WTC11 (cell line): Measurements from ENCODE around the gene COBLL1. TPM values are rescaled to one million over a fixed set of nuclear protein-coding genes. Genes with fewer than 3 reads are reported as not detected.
A peak's percentile ranks its signal among the peaks of the same experiment; 100 is the strongest.

Source experiments
- ATAC-seq: fragments of 200-7000 bp; cut with Tn5 transposase; 2 replicates; pipeline ENCODE4 v1.10.0; 2021; ENCODE audit warnings: mild to moderate bottlenecking, moderate library complexity
- CTCF ChIA-PET: fragments of 300-600 bp; sonication (Branson Sonifier 250); formaldehyde crosslinking; loops from one replicate; lab custom pipeline; 2021; ENCODE audit warnings: antibody characterized with exemption; lab: Charles Lee
- POLR2A ChIA-PET: fragments of 350-600 bp; sonication (Branson Sonifier 250); formaldehyde crosslinking; loops from one replicate; lab custom pipeline; 2021; ENCODE audit warnings: antibody characterized with exemption; lab: Charles Lee
- DNase-seq: peaks from one replicate; pipeline ENCODE4 v3.0.0; 2021; ENCODE audit warnings: low spot score
- H3K27ac Mint-ChIP-seq: 2 replicates; pipeline ENCODE4 v1.8.0; 2021; ENCODE audit warnings: mixed read lengths
- H3K27me3 Mint-ChIP-seq: 2 replicates; pipeline ENCODE4 v1.8.0; 2021; ENCODE audit warnings: low read depth, mild to moderate bottlenecking, moderate library complexity, mixed read lengths
- H3K36me3 Mint-ChIP-seq: 2 replicates; pipeline ENCODE4 v1.8.0; 2021; ENCODE audit warnings: mixed read lengths
- H3K4me1 Mint-ChIP-seq: 2 replicates; pipeline ENCODE4 v1.8.0; 2022; ENCODE audit warnings: mixed read lengths
- H3K4me3 Mint-ChIP-seq: 2 replicates; pipeline ENCODE4 v1.8.0; 2021; ENCODE audit warnings: mild to moderate bottlenecking, moderate library complexity, mixed read lengths
- H3K9me3 Mint-ChIP-seq: 2 replicates; pipeline ENCODE4 v1.8.0; 2021; ENCODE audit warnings: mixed read lengths
- EMX1 ChIP-seq: fragments of 250-450 bp; sonication (Bioruptor Pico); IDR thresholded peaks from 2 replicates; pipeline ENCODE4 v1.8.0; 2021; ENCODE audit warnings: mild to moderate bottlenecking
- ETV6 ChIP-seq: sonication (generic); formaldehyde crosslinking; IDR thresholded peaks from 2 replicates; pipeline ENCODE4 v1.8.1; 2022; ENCODE audit warnings: mild to moderate bottlenecking, missing genetic modification reagents
- FOXK1 ChIP-seq: sonication (generic); formaldehyde crosslinking; IDR thresholded peaks from 2 replicates; pipeline ENCODE4 v1.8.0; 2022; ENCODE audit warnings: mild to moderate bottlenecking, moderate library complexity, missing genetic modification reagents
- JAZF1 ChIP-seq: fragments of 250-450 bp; sonication (Bioruptor Pico); IDR thresholded peaks from 2 replicates; pipeline ENCODE4 v1.9.0; 2021; ENCODE audit warnings: moderate library complexity, mild to moderate bottlenecking, inconsistent platforms
- JUN ChIP-seq: sonication (generic); formaldehyde crosslinking; IDR thresholded peaks from 2 replicates; pipeline ENCODE4 v1.8.0; 2023; ENCODE audit warnings: mild to moderate bottlenecking, missing genetic modification reagents
- NR1H2 ChIP-seq: sonication (generic); formaldehyde crosslinking; IDR thresholded peaks from 2 replicates; pipeline ENCODE4 v1.9.0; 2021; ENCODE audit warnings: mild to moderate bottlenecking, moderate library complexity, missing genetic modification reagents
- SOX15 ChIP-seq: fragments of 250-450 bp; sonication (Bioruptor Pico); IDR thresholded peaks from 2 replicates; pipeline ENCODE4 v1.9.0; 2021; ENCODE audit warnings: mild to moderate bottlenecking
- TCF7 ChIP-seq: sonication (generic); formaldehyde crosslinking; IDR thresholded peaks from 2 replicates; pipeline ENCODE4 v1.8.0; 2022; ENCODE audit warnings: mild to moderate bottlenecking, low read depth, missing genetic modification reagents, moderate library complexity
- ZBTB21 ChIP-seq: sonication (generic); formaldehyde crosslinking; IDR thresholded peaks from 2 replicates; pipeline ENCODE4 v1.8.1; 2023; ENCODE audit warnings: mild to moderate bottlenecking, missing genetic modification reagents, borderline replicate concordance
- ZNF121 ChIP-seq: sonication (generic); formaldehyde crosslinking; IDR thresholded peaks from 2 replicates; pipeline ENCODE4 v1.8.0; 2023; ENCODE audit warnings: missing genetic modification reagents
- ZNF416 ChIP-seq: fragments of 250-450 bp; sonication (Bioruptor Pico); IDR thresholded peaks from 2 replicates; pipeline ENCODE4 v1.9.0; 2021; ENCODE audit warnings: mild to moderate bottlenecking, inconsistent platforms
- total RNA-seq: library from RNA; stranded (reverse); gene quantifications from 3 replicates; pipeline ENCODE4 v1.2.3, GENCODE V29; 2021
- TF ChIP-seq, protein P1 (sequence below): sonication (generic); formaldehyde crosslinking; IDR thresholded peaks from 2 replicates; pipeline ENCODE4 v1.8.0; 2022; ENCODE audit warnings: missing genetic modification reagents
- TF ChIP-seq, protein P2 (sequence below): sonication (generic); formaldehyde crosslinking; IDR thresholded peaks from 2 replicates; pipeline ENCODE4 v1.8.0; 2022; ENCODE audit warnings: mild to moderate bottlenecking, missing genetic modification reagents
- TF ChIP-seq, protein P3 (sequence below): sonication (generic); formaldehyde crosslinking; IDR thresholded peaks from 2 replicates; pipeline ENCODE4 v1.8.1; 2022; ENCODE audit warnings: low read depth, missing genetic modification reagents, borderline replicate concordance
- TF ChIP-seq, protein P4 (sequence below): fragments of 200-600 bp; IDR thresholded peaks from 2 replicates; pipeline ENCODE4 v1.8.0; 2022; ENCODE audit warnings: antibody characterized with exemption

COBLL1 gene
- total RNA-seq, 1 experiment from 2014 or later, result 5.8 TPM

DNA sequence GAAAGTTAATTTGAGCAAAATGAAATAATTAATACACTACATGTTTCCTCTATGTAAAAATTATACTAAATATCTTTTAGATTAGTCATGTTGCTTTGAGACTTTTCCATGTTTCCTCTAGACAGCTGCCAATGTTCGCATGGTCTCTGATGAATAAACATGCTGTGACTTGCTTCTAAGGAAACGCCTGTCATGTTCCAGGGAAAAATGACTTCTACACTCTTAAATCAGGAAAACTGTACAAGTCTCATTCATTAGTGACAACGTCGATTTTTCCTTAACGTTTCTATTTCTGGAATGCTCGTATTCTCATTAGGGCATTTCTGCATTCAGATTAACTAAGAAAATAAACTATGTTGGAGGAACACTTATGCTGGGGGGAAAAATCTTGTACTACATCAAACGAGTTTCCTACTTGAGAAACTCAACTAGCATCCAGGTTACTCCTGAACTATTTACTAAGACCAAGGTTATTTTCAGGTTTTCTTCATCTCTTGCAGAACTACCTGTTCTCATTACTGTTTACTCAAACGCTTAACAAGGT, 1.6 kb downstream of the COBLL1 start (continued):
- TF ChIP-seq, protein P1, sequence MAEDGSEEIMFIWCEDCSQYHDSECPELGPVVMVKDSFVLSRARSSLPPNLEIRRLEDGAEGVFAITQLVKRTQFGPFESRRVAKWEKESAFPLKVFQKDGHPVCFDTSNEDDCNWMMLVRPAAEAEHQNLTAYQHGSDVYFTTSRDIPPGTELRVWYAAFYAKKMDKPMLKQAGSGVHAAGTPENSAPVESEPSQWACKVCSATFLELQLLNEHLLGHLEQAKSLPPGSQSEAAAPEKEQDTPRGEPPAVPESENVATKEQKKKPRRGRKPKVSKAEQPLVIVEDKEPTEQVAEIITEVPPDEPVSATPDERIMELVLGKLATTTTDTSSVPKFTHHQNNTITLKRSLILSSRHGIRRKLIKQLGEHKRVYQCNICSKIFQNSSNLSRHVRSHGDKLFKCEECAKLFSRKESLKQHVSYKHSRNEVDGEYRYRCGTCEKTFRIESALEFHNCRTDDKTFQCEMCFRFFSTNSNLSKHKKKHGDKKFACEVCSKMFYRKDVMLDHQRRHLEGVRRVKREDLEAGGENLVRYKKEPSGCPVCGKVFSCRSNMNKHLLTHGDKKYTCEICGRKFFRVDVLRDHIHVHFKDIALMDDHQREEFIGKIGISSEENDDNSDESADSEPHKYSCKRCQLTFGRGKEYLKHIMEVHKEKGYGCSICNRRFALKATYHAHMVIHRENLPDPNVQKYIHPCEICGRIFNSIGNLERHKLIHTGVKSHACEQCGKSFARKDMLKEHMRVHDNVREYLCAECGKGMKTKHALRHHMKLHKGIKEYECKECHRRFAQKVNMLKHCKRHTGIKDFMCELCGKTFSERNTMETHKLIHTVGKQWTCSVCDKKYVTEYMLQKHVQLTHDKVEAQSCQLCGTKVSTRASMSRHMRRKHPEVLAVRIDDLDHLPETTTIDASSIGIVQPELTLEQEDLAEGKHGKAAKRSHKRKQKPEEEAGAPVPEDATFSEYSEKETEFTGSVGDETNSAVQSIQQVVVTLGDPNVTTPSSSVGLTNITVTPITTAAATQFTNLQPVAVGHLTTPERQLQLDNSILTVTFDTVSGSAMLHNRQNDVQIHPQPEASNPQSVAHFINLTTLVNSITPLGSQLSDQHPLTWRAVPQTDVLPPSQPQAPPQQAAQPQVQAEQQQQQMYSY (CRISPR knock-in tag), result no peak
- TF ChIP-seq TCF7, result no peak
- TF ChIP-seq, protein P2, sequence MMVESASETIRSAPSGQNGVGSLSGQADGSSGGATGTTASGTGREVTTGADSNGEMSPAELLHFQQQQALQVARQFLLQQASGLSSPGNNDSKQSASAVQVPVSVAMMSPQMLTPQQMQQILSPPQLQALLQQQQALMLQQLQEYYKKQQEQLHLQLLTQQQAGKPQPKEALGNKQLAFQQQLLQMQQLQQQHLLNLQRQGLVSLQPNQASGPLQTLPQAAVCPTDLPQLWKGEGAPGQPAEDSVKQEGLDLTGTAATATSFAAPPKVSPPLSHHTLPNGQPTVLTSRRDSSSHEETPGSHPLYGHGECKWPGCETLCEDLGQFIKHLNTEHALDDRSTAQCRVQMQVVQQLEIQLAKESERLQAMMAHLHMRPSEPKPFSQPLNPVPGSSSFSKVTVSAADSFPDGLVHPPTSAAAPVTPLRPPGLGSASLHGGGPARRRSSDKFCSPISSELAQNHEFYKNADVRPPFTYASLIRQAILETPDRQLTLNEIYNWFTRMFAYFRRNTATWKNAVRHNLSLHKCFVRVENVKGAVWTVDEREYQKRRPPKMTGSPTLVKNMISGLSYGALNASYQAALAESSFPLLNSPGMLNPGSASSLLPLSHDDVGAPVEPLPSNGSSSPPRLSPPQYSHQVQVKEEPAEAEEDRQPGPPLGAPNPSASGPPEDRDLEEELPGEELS, result no peak
- TF ChIP-seq ETV6 (CRISPR knock-in tag), result no peak
- TF ChIP-seq JAZF1, result no peak
- no peak for TF ChIP-seq ZBTB21 (CRISPR knock-in tag)
- TF ChIP-seq, all 79 proteins: peak for 0

DNA sequence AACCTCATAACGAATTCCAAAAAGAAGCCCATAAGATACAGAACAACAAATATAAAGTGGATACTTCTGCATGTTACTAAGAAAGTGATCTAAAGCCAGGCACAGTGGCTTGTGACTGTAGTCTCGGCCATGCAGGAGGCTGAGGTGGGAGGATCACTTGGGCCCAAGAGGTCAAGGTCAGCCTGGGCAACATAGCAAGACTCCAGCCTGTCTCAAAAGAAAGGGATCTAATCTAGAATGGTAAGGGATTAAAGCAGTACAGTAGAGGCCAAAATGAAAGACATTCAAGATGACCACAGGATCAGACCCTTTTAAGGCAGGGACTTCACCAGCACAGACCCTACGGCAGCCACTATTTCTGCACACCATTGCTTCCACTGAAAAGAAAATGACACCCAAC, 3.8 kb downstream of the COBLL1 start:
- ATAC-seq (no peak), DNase-seq (no peak)
- Mint-ChIP-seq H3K36me3 (no peaks in the 10 kb centered on the region), H3K27ac (no peak overlapping the region), H3K9me3 (no peaks in the 10 kb centered on the region), H3K4me3 (no peak overlapping the region), H3K27me3 (peaks cover 13% of the 10 kb centered on the region), H3K4me1 (peaks cover 11% of the 10 kb centered on the region)
- CTCF ChIA-PET, result no interaction called here
- TF ChIP-seq EMX1 (CRISPR knock-in tag), result no peak
- TF ChIP-seq ZNF121, result peak; percentile 77
- TF ChIP-seq SOX15 (CRISPR knock-in tag), result no peak
- TF ChIP-seq, protein P3, sequence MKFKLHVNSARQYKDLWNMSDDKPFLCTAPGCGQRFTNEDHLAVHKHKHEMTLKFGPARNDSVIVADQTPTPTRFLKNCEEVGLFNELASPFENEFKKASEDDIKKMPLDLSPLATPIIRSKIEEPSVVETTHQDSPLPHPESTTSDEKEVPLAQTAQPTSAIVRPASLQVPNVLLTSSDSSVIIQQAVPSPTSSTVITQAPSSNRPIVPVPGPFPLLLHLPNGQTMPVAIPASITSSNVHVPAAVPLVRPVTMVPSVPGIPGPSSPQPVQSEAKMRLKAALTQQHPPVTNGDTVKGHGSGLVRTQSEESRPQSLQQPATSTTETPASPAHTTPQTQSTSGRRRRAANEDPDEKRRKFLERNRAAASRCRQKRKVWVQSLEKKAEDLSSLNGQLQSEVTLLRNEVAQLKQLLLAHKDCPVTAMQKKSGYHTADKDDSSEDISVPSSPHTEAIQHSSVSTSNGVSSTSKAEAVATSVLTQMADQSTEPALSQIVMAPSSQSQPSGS (CRISPR knock-in tag), result no peak
- POLR2A ChIA-PET, result no interaction called here

DNA sequence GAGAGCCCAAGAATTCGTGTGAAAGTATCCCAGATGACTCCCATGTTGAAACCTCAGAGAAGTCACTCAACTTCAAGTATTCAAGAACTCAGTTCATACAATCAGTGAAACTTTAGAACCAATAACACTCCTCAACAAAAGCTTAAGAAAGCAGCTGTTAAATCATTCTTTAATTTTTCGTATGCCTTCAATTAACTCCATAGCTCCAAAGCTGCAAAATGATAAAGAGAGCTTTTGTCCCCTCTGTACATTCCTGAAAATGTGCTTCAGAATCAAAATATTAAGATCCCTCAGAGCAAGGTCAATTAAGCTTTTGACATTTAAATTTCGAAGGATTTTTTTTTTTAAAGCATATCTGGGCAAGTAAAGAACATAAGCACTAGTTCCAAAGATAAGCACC, 4.7 kb downstream of the COBLL1 start:
- ATAC-seq (no peak), DNase-seq (no peak)
- ChIA-PET POLR2A (no interaction called here), CTCF (no interaction called here)
- H3K9me3 Mint-ChIP-seq, result no peaks in the 10 kb centered on the region
- H3K27ac Mint-ChIP-seq, result no peak overlapping the region
- no peaks in the 10 kb centered on the region for H3K36me3 Mint-ChIP-seq
- peaks cover 13% of the 10 kb centered on the region for H3K27me3 Mint-ChIP-seq
- no peak overlapping the region for H3K4me3 Mint-ChIP-seq
- TF ChIP-seq, protein P4, sequence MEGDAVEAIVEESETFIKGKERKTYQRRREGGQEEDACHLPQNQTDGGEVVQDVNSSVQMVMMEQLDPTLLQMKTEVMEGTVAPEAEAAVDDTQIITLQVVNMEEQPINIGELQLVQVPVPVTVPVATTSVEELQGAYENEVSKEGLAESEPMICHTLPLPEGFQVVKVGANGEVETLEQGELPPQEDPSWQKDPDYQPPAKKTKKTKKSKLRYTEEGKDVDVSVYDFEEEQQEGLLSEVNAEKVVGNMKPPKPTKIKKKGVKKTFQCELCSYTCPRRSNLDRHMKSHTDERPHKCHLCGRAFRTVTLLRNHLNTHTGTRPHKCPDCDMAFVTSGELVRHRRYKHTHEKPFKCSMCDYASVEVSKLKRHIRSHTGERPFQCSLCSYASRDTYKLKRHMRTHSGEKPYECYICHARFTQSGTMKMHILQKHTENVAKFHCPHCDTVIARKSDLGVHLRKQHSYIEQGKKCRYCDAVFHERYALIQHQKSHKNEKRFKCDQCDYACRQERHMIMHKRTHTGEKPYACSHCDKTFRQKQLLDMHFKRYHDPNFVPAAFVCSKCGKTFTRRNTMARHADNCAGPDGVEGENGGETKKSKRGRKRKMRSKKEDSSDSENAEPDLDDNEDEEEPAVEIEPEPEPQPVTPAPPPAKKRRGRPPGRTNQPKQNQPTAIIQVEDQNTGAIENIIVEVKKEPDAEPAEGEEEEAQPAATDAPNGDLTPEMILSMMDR, result no peak
- TF ChIP-seq ZNF416 (no peak), ETV6 (CRISPR knock-in tag) (no peak), NR1H2 (CRISPR knock-in tag) (no peak), FOXK1 (CRISPR knock-in tag) (no peak), JUN (CRISPR knock-in tag) (no peak)
- TF ChIP-seq, protein P2, result no peak
- H3K4me1 Mint-ChIP-seq, result peaks cover 11% of the 10 kb centered on the region
